Activated T-cell treated with anti-CD3 and anti-CD28 coated beads, Interleukin-2, amount 50 U/mL, for 24 hours (primary cell): ENCODE data around the gene NUP133.

ENCODE experiments used
- DNase-seq: peaks from one replicate; pipeline ENCODE4 v3.0.0-alpha.2; 2020
- H3K27ac Mint-ChIP-seq: 2 replicates; pipeline ENCODE4 v1.8.0; 2020; ENCODE audit warnings: mild to moderate bottlenecking, mixed read lengths
- H3K27me3 Mint-ChIP-seq: 2 replicates; pipeline ENCODE4 v1.8.0; 2020; ENCODE audit warnings: mixed read lengths
- H3K36me3 Mint-ChIP-seq: 2 replicates; pipeline ENCODE4 v1.8.0; 2020; ENCODE audit warnings: low read depth, mixed read lengths
- H3K4me1 Mint-ChIP-seq: 2 replicates; pipeline ENCODE4 v1.8.0; 2020; ENCODE audit warnings: low read depth, mixed read lengths
- H3K4me3 Mint-ChIP-seq: 2 replicates; pipeline ENCODE4 v1.8.0; 2020; ENCODE audit warnings: mild to moderate bottlenecking, moderate library complexity, mixed read lengths
- H3K9me3 Mint-ChIP-seq: 2 replicates; pipeline ENCODE4 v1.8.0; 2020; ENCODE audit warnings: mixed read lengths

The NUP133 gene

DNA sequence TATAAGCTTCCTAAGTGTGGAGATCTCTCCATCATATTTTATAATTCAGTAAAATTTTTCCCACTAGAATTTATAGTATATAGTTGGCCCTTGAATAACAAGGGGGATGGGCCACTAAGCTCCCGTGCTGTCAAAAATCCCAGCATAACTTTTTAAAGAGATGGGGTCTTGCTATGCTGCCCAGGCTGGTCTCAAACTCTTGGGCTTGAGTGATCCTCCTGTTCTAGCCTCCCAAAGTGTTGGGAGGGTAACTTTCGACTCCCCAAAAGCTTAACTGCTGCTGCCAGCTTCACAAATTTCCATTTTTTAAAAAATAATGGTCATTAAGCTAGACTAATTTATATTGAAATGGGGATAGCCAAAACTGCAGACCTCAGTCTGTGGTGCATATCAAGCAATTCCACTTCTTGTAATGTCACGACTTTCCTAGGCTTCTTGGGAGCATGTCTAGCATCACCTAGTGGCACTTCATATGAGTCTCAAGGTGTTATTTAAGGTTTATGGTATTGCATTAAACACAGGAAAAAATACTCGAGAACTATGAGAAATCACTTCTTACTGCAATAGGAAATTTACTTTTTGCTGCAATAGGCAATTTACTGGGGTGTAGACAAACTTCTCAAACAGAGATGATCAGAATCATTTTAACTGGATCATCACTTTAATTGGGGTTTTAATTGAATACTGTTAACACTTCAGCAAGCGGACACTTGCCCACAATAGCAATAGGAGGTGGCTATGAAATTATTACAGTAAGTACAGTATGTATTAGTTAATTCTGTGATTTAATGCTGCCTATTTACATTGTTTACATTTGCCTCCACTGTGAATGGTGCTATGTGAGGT, 55.0 kb downstream of the NUP133 start:
- no peaks in the 10 kb centered on the region for H3K9me3 Mint-ChIP-seq
- no peaks in the 10 kb centered on the region for H3K27me3 Mint-ChIP-seq
- H3K36me3 Mint-ChIP-seq: peaks cover 88% of the 10 kb centered on the region
- H3K4me1 Mint-ChIP-seq: peaks cover 3% of the 10 kb centered on the region
- no peak overlapping the region for H3K4me3 Mint-ChIP-seq
- no peak overlapping the region for H3K27ac Mint-ChIP-seq
- DNase-seq: no peak

DNA sequence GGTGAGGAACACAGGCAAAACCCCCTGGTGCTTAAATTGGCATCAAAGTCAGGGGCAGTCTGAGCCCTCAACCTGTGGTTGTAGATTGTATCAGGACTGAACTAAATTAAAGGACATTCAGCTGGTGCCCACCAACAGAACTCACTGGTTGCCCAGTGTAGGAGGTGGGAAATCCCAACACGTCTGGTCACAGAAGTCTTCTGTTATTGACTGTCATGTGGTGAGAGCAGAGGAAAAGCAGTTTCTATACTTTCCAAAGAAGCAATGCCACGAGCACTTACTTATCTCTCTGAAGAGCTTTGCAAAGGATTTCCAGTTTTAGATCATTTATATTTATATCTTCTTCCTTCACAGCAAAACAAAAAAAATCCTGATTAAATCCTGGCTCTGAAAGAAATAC, 59.3 kb downstream of the NUP133 start:
- H3K36me3 Mint-ChIP-seq: peaks cover 86% of the 10 kb centered on the region
- H3K9me3 Mint-ChIP-seq: no peaks in the 10 kb centered on the region
- H3K4me1 Mint-ChIP-seq: no peaks in the 10 kb centered on the region
- H3K27me3 Mint-ChIP-seq: no peaks in the 10 kb centered on the region
- no peak overlapping the region for H3K4me3 Mint-ChIP-seq
- no peak for DNase-seq
- peak overlapping the region; percentile 4 for H3K27ac Mint-ChIP-seq

DNA sequence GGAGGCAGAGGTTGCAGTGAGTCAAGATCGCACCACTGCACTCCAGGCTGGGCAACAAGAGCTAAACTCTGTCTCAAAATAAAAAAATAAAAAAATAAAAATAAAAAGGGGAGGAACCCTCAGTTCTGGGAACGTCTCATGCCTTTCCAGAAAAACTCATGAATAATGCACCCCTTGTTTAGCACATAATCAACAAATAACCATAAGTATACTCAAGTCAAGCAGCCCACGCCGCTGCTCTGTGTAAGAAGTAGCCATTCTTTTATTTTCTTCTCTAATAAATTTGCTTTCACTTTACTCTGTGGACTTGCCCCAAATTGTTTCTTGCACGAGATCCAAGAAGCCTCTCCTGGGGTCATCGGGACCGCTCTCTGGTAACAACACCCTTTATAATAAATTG, 59.8 kb downstream of the NUP133 start:
- Mint-ChIP-seq H3K27ac (peak overlapping the region; percentile 4), H3K4me1 (no peaks in the 10 kb centered on the region), H3K9me3 (no peaks in the 10 kb centered on the region), H3K27me3 (no peaks in the 10 kb centered on the region), H3K4me3 (no peak overlapping the region), H3K36me3 (peaks cover 82% of the 10 kb centered on the region)
- no peak for DNase-seq

DNA sequence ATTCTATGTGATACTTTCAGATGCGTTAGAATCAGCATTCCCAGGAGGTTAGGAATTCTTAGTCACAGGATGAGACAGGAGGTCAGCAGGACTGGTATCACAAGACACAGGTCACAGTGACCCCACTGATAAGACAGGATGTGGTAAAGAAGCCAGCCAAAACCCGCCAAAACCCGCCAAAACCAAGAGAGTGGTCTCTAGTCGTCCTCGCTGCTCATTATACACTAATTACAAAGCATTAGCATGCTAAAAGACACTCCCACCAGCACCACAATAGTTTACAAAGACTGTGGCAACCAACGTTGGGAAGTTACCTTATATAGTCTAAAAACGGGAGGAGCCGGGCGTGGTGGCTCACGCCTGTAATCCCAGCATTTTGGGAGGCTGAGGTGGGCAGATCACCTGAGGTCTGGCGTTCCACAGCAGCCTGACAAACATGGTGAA, 60.3 kb downstream of the NUP133 start:
- H3K4me3 Mint-ChIP-seq: no peak overlapping the region
- H3K27me3 Mint-ChIP-seq: no peaks in the 10 kb centered on the region
- H3K9me3 Mint-ChIP-seq: no peaks in the 10 kb centered on the region
- no peaks in the 10 kb centered on the region for H3K4me1 Mint-ChIP-seq
- no peak for DNase-seq
- peaks cover 82% of the 10 kb centered on the region for H3K36me3 Mint-ChIP-seq
- no peak overlapping the region for H3K27ac Mint-ChIP-seq

DNA sequence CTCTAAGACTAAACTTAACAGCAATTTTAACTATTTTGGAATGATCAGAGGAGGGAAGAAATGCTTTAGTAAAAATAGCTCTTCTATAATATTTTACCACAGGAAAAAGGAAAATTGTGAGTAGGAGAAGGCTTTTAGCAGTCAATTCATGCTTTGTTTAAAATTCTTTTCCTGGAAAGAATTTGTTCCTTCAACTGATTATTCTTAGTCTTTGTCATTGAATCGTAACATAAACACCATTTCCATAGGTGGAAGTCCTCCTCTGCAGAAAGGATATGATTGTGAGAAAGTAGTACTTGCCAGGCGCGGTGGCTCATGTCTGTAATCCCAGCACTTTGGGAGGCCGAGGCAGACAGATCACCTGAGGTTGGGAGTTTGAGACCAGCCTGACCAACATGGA, 62.3 kb downstream of the NUP133 start:
- Mint-ChIP-seq H3K9me3 (no peaks in the 10 kb centered on the region), H3K27ac (no peak overlapping the region), H3K4me3 (no peak overlapping the region), H3K27me3 (no peaks in the 10 kb centered on the region), H3K4me1 (peaks cover 15% of the 10 kb centered on the region), H3K36me3 (peaks cover 80% of the 10 kb centered on the region)
- no peak for DNase-seq

DNA sequence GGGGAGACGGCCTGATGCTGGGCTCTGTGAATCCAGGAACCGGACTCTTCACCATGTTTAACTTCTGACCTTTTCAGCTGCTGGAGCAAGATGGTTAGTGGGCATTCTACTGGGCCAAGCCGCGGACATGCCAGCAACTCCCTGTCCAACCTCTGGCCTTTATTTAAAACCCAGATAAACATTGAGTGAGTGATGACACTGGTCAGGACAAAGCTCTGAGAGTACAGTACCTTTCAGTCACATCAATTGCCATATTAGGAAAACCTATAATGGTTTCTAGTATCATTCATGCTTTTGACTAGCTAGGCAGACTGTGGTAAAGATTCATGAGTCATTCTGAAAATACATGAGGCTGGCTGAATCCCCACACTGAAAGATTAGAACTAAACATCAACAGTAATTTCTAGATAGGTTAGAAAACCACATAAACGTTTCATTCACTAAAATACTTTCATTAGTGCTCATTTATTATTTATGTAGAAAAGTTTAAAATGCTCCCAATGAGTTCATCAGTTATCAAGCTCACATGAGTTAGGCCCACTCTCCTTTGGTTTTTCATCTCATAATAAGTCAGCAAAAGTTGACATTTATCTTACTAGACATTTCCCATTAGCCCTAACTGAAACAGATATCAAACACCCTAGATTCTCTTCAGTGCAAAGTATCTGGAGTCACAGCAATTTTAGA, 67.1 kb downstream of the NUP133 start:
- Mint-ChIP-seq H3K27me3 (peaks cover 17% of the 10 kb centered on the region), H3K4me3 (peak overlapping the region; percentile 41), H3K4me1 (peaks cover 32% of the 10 kb centered on the region), H3K9me3 (no peaks in the 10 kb centered on the region), H3K36me3 (peaks cover 68% of the 10 kb centered on the region), H3K27ac (peak overlapping the region; percentile 85)
- peak; percentile 46 for DNase-seq

DNA sequence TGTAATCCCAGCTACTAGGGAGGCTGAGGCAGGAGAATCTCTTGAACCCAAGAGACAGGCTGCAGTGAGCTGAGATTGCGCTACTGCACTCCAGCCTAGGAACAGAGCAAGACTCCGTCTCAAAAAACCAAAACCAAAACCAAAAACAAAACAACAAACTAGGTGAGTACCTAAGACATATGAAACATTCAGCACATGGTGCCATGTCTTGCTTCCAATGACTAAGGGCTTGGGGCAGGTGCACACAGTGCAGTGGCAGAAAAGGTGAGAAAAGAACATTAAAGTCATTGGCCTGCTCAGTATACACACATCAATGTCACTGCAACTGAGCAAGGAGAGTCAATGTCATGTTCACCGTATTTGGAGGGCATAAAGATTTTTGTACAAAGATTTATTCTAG, 70.1 kb downstream of the NUP133 start:
- Mint-ChIP-seq H3K4me3 (no peak overlapping the region), H3K4me1 (peaks cover 37% of the 10 kb centered on the region), H3K27me3 (peaks cover 45% of the 10 kb centered on the region), H3K9me3 (no peaks in the 10 kb centered on the region), H3K27ac (no peak overlapping the region), H3K36me3 (peaks cover 45% of the 10 kb centered on the region)
- DNase-seq: no peak

DNA sequence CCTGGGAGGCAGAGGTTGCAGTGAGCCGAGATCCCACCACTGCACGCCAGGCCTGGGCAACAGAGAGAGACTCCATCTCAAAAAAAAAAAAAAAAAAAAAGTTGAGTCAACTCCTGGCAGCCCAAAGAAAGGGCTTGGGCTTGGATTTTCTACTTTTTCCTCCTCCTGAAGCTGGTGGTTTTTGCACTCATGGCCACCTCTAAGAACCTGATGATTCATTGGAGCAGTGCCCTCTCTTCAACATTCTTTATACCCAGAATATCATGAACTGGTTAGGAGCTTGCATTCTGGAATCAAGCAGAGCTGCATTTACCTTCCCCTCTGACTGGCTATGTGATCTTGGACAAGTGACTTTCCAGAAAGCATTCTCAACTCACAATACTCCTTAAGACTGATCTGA, 70.7 kb downstream of the NUP133 start:
- Mint-ChIP-seq H3K4me1 (peaks cover 42% of the 10 kb centered on the region), H3K4me3 (no peak overlapping the region), H3K27me3 (peaks cover 50% of the 10 kb centered on the region), H3K36me3 (peaks cover 39% of the 10 kb centered on the region), H3K27ac (no peak overlapping the region), H3K9me3 (no peaks in the 10 kb centered on the region)
- DNase-seq: no peak

DNA sequence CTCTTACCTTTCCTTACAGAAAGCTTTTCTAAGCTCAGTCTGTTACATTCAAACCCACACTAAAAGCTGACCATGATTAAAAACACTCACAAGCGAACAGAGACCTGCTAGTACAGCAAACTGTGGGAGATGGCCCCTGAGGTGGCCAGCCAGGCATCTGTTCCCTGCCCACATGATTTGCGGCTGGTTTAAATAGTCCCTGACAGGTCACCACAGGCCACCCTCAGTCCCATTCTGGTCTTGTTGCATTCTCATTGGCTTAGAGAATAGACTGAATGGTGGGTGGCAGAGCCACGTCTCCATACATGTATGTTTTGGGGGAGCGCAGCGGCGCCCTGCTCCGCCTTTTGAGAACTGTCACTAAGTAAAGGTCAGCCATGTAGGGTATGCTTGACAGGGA, 71.9 kb downstream of the NUP133 start:
- Mint-ChIP-seq H3K9me3 (no peaks in the 10 kb centered on the region), H3K4me3 (no peak overlapping the region), H3K36me3 (peaks cover 29% of the 10 kb centered on the region), H3K27me3 (peaks cover 63% of the 10 kb centered on the region), H3K27ac (no peak overlapping the region), H3K4me1 (peaks cover 41% of the 10 kb centered on the region)
- DNase-seq: no peak

DNA sequence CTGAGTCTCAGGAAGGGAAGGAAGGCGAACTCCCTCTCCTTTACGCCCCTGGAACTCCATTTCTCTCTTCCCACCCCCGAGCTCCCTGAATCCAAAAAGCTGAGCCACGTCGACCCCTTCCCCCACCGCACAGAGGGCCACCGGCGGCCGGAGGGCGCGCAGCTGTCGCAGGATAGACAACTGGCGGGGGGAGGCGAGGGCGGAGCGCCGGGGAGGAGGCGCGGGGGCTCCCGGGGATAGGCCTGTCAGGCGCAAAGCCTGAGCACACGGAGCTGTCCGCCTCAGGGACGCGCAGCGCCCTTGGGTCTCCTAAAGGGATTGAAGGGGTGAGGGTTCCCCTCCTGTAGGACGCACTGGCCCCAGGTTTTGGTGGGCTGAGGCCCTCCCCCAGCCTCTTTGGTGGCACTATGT, 73.5 kb downstream of the NUP133 start:
- Mint-ChIP-seq H3K4me3 (no peak overlapping the region), H3K9me3 (no peaks in the 10 kb centered on the region), H3K27ac (no peak overlapping the region), H3K27me3 (peaks cover 78% of the 10 kb centered on the region), H3K4me1 (peaks cover 33% of the 10 kb centered on the region), H3K36me3 (peaks cover 15% of the 10 kb centered on the region)
- DNase-seq: no peak

DNA sequence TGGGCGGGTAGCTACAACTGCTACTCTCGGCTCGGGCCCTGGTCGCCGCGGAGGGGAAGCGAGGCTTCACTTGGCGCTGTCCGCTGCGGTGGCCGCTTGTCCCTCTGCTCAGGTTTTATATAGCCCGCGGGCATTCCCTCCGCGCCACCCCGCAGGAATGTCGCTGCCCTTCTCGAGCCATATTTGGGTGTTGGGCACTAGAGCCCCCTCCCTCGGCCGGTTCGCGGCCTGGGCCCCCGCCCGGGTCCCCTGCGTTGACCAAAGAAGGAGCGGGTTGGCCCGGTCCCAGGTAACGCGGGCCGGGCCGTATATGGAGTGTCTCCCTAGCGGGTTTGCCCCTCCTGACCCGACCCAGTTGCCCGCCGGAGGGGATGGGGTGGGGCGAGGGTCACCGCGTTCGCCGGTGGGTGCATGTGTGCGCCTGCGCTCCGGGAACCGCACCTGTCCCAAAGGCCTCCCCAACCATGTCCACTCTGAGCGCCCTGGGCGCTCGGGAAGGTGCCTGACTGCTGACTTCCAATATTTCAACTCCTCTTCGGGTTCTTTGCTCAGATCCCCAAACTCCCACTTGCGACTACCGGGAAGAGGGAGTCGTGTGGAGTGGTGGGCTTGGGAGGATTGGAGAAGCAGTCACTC, 74.0 kb downstream of the NUP133 start, which contains the start of gene ACTA1:
Gene ACTA1, minus strand, starts transcription at position 90 of the 636 bp plus-strand sequence. CDS start 979 bp downstream, outside the sequence.
- DNase-seq: no peak
- Mint-ChIP-seq H3K36me3 (peaks cover 10% of the 10 kb centered on the region), H3K4me1 (peaks cover 31% of the 10 kb centered on the region), H3K27ac (no peak within 1 kb of the TSS), H3K27me3 (peaks cover 80% of the 10 kb centered on the region), H3K9me3 (no peaks in the 10 kb centered on the region), H3K4me3 (no peak within 1 kb of the TSS)

DNA sequence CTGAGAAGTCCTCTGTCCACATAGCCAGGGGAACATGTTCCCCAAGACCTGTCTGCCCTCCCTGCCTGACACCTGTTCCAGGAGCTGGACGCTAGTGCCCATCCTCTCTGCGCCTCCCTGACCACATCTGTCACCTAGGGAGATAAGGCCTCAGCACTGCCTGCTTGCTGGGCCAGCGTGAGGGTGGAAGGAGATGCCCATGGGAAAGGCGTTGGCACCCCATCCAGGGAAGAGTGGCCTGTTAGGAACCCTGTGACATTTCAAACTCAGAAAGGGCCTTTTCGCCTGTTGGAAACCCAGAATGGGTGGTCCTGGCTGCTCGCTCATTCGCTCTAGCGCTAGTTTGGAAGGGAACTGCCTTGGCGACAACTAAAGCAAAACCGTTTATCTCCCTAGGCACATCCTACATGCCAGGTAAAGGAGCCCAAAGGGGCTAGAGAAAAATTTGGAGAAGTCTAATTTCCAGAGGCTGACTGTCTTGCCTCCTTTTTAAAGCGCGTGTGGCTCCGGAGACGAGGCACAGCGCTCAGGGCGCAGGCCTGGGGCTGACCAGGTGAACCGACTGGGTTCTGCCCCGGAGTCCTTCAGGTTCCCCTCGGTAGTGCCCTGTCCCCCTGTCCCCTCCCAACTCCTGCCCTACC, 74.7 kb downstream of the NUP133 start:
- Mint-ChIP-seq H3K36me3 (peaks cover 5% of the 10 kb centered on the region), H3K4me3 (no peak overlapping the region), H3K27ac (no peak overlapping the region), H3K27me3 (peaks cover 82% of the 10 kb centered on the region), H3K9me3 (no peaks in the 10 kb centered on the region), H3K4me1 (peaks cover 29% of the 10 kb centered on the region)
- DNase-seq: peak; percentile 42

DNA sequence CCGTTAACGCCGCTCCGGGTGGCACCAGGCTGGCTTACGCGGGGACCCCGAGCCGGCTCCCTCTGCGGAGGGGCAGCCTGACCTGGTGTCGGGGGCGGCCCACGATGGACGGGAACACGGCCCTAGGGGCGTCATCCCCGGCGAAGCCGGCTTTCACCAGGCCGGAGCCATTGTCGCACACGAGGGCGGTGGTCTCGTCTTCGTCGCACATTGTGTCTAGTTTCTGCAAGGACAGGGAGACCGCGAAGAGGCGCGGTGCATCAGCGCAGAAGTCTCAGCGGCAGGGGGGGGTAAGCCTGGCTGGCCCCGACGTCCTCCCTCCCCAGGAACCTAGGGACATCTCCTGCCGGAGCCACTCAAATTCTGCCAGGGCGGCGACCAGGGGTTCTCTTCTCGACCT, 75.2 kb downstream of the NUP133 start:
- H3K4me1 Mint-ChIP-seq: peaks cover 26% of the 10 kb centered on the region
- peaks cover 85% of the 10 kb centered on the region for H3K27me3 Mint-ChIP-seq
- DNase-seq: no peak
- no peak overlapping the region for H3K4me3 Mint-ChIP-seq
- no peaks in the 10 kb centered on the region for H3K36me3 Mint-ChIP-seq
- no peaks in the 10 kb centered on the region for H3K9me3 Mint-ChIP-seq
- H3K27ac Mint-ChIP-seq: no peak overlapping the region

DNA sequence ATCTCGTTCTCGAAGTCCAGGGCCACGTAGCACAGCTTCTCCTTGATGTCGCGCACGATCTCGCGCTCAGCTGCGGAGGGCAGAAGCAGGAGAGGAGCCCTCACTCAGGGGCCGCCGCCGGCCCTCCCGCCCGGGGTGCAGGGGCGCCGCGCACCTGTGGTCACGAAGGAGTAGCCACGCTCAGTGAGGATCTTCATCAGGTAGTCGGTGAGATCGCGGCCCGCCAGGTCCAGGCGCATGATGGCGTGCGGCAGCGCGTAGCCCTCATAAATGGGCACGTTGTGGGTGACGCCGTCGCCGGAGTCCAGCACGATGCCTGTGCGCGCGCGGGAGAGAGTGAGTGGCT, 76.1 kb downstream of the NUP133 start:
- peaks cover 26% of the 10 kb centered on the region for H3K4me1 Mint-ChIP-seq
- peaks cover 87% of the 10 kb centered on the region for H3K27me3 Mint-ChIP-seq
- DNase-seq: no peak
- H3K27ac Mint-ChIP-seq: no peak overlapping the region
- peak overlapping the region; percentile 51 for H3K4me3 Mint-ChIP-seq
- H3K9me3 Mint-ChIP-seq: no peaks in the 10 kb centered on the region
- no peaks in the 10 kb centered on the region for H3K36me3 Mint-ChIP-seq
